ENCODE results near the gene ZNF770. TPM values are rescaled to one million over a fixed set of nuclear protein-coding genes. Genes with fewer than 3 reads are reported as not detected.

ZNF770 gene
- total and polyA plus RNA-seq, 2 of the 4 experiments (the other 2 are of a cell fraction) = 9.4 to 26.5 TPM

GRCh38 chr15:35020974-35021373 lies 32.9 kb upstream of the ZNF770 start:
- POLR2A ChIA-PET (ENCODE audit: unreplicated experiment) = no interaction called here
- no TSS peak for BruUV-seq (replicated peaks)

More at GRCh38 chr15:35020974-35021373, 32.9 kb upstream of the ZNF770 start:
- Histone ChIP-seq H3K4me3 (ENCODE audit: insufficient read depth, low read depth, low read length) (no peak overlapping the region), H3K4ac (ENCODE audit: low read depth, low read length) (no peak overlapping the region), H3K9me3 (ENCODE audit: control insufficient read depth, insufficient read depth, low read length) (no peaks in the 10 kb centered on the region), H4K8ac (ENCODE audit: low read depth in 2 of 2, low read length in 2 of 2) (no peak overlapping the region), H3K4me1 (ENCODE audit: control insufficient read depth, insufficient read depth, low read length) (no peaks in the 10 kb centered on the region), H2AK9ac (replicated peaks; ENCODE audit: low read depth, low read length, poor library complexity) (no peak overlapping the region), H3K9ac (ENCODE audit: low read depth, low read length) (no peak overlapping the region), H3K23ac (ENCODE audit: low read depth, low read length) (no peak overlapping the region), H2BK15ac (ENCODE audit: low read depth, low read length) (no peak overlapping the region), H3K18ac (ENCODE audit: low read depth, low read length) (no peak overlapping the region), H4K91ac (ENCODE audit: insufficient read depth, low read depth, low read length) (no peak overlapping the region), H2AFZ (replicated peaks; ENCODE audit: low read length, poor library complexity) (no peak overlapping the region), H4K20me1 (ENCODE audit: insufficient read depth, low read length) (no peaks in the 10 kb centered on the region), H4K5ac (ENCODE audit: low read depth, low read length) (no peak overlapping the region), H3K27ac (ENCODE audit: insufficient read depth, low read length) (no peak overlapping the region), H2BK20ac (ENCODE audit: low read depth, low read length) (no peak overlapping the region), H3K56ac (ENCODE audit: extremely low read depth, insufficient read depth, low read length) (no peak overlapping the region), H2BK5ac (ENCODE audit: low read depth, low read length, poor library complexity, severe bottlenecking) (no peak overlapping the region), H2AK5ac (ENCODE audit: low read depth, low read length) (no peak overlapping the region), H3K4me2 (ENCODE audit: low read depth, low read length) (no peak overlapping the region), H3K27me3 (ENCODE audit: control insufficient read depth, insufficient read depth, low read length) (no peaks in the 10 kb centered on the region; the same call in 1 of the 2 replicates), H3K36me3 (ENCODE audit: control insufficient read depth, insufficient read depth, low read length) (no peaks in the 10 kb centered on the region), H2BK120ac (ENCODE audit: low read depth, low read length) (no peak overlapping the region), H3K14ac (replicated peaks; ENCODE audit: low read depth, low read length) (no peak overlapping the region), H3K9me1 (ENCODE audit: insufficient read depth, low read length) (no peaks in the 10 kb centered on the region), H3K79me1 (ENCODE audit: low read depth in 1 of 2, low read length in 2 of 2) (no peaks in the 10 kb centered on the region)
- no peak for ATAC-seq (ENCODE audit: low read depth)
- TF ChIP-seq ELK1 (IDR thresholded peaks at IDR 0.05; ENCODE audit: borderline replicate concordance, low read depth, low read length) = no peak
- TF ChIP-seq FOS (IDR thresholded peaks at IDR 0.05; ENCODE audit: low read depth, low read length) = no peak
- TF ChIP-seq NFE2L2 (IDR thresholded peaks at IDR 0.05; ENCODE audit: low read depth, low read length) = no peak
- TF ChIP-seq CHD1 (IDR thresholded peaks at IDR 0.05; ENCODE audit: low read depth, low read length) = no peak
- no peak for TF ChIP-seq BHLHE40 (IDR thresholded peaks at IDR 0.05; ENCODE audit: low read depth, low read length)
- dilution Hi-C loops (cut with HindIII; ENCODE audit: low sequenced_read_pairs, unreplicated experiment) = no loop called here
- DNase-seq = no peak
- 100% methylated on average over 1 of the region's 6 CpGs; no CpG with 5 or more reads in 1 of the 2 experiments for WGBS, 2 experiments (ENCODE audit: extremely low coverage in 2 of 2, insufficient read length in 1 of 2)
- intact Hi-C loops (cut with micrococcal nuclease) = no loop called here
- CTCF ChIA-PET = no interaction called here
- in situ Hi-C loops (cut with MboI; ENCODE audit: low sequenced_read_pairs) = no loop called here
